Neural cell (in vitro differentiated cells): ENCODE measurements around the gene MAML2. TPM values are rescaled to one million over a fixed set of nuclear protein-coding genes. Genes with fewer than 3 reads are reported as not detected.

ENCODE experiments used
- H2AFZ ChIP-seq: fragments of 200-600, 300-800 bp; sonication (generic), shearing (Covaris generic); 2 replicates; pipeline ENCODE4 v1.6.0; 2014; ENCODE audit warnings: low read depth, mild to moderate bottlenecking, antibody characterized with exemption, low read length, moderate library complexity
- H3F3A ChIP-seq: fragments of 200-600 bp; shearing (Covaris generic); 2 replicates; pipeline ENCODE4 v1.6.1; 2016; ENCODE audit warnings: mild to moderate bottlenecking, moderate library complexity, mixed read lengths, antibody characterized with exemption, low read length; ENCODE audit not compliant: insufficient read depth, poor library complexity, severe bottlenecking
- H3K27ac ChIP-seq: fragments of 200-600, 300-800 bp; sonication (generic), shearing (Covaris generic); 2 replicates; pipeline ENCODE4 v1.5.1; 2014; ENCODE audit warnings: mild to moderate bottlenecking, low read length, moderate library complexity
- H3K27me3 ChIP-seq: fragments of 300-800, 200-600 bp; sonication (generic), shearing (Covaris generic); 2 replicates; pipeline ENCODE4 v1.6.0; 2014; ENCODE audit warnings: mild to moderate bottlenecking, low read depth, low read length, moderate library complexity; ENCODE audit not compliant: insufficient read depth
- H3K36me3 ChIP-seq: fragments of 300-800, 200-600 bp; sonication (generic), shearing (Covaris generic); 2 replicates; pipeline ENCODE4 v1.5.1; 2014; ENCODE audit warnings: mild to moderate bottlenecking, antibody characterized with exemption, low read length, moderate library complexity; ENCODE audit not compliant: insufficient read depth
- H3K4me2 ChIP-seq: fragments of 300-800, 200-600 bp; sonication (generic), shearing (Covaris generic); 2 replicates; pipeline ENCODE4 v1.6.0; 2014; ENCODE audit warnings: mild to moderate bottlenecking, low read length
- H3K4me3 ChIP-seq: fragments of 300-800, 200-600 bp; sonication (generic), shearing (Covaris generic); 2 replicates; pipeline ENCODE4 v1.5.1; 2014; ENCODE audit warnings: mild to moderate bottlenecking, low read length, moderate library complexity
- H3K79me2 ChIP-seq: fragments of 200-600 bp; shearing (Covaris generic); replicated peaks from 2 replicates; pipeline ENCODE4 v1.6.0; 2014; ENCODE audit warnings: mild to moderate bottlenecking, low read length, moderate library complexity; ENCODE audit not compliant: insufficient read depth
- H3K9ac ChIP-seq: fragments of 300-800, 200-600 bp; sonication (generic), shearing (Covaris generic); 2 replicates; pipeline ENCODE4 v1.6.1; 2016; ENCODE audit warnings: mild to moderate bottlenecking, low read length, mixed read lengths
- H3K9me2 ChIP-seq: fragments of 200-600 bp; shearing (Covaris generic); 2 replicates; pipeline ENCODE4 v1.6.1; 2016; ENCODE audit warnings: mild to moderate bottlenecking, low read length, mixed read lengths; ENCODE audit not compliant: insufficient read depth
- H3K9me3 ChIP-seq: fragments of 200-600, 300-800 bp; sonication (generic), shearing (Covaris generic); 2 replicates; pipeline ENCODE4 v1.6.1; 2016; ENCODE audit warnings: mild to moderate bottlenecking, mixed run types, low read length, moderate library complexity, mixed read lengths
- H4K20me1 ChIP-seq: fragments of 200-600 bp; shearing (Covaris generic); 2 replicates; pipeline ENCODE4 v1.6.1; 2016; ENCODE audit warnings: mild to moderate bottlenecking, mixed run types; ENCODE audit not compliant: insufficient read depth
- EP300 ChIP-seq: fragments of 450-650 bp; conservative IDR thresholded peaks from 2 replicates; pipeline ENCODE4 v1.6.1; 2014; ENCODE audit warnings: antibody characterized with exemption, mild to moderate bottlenecking, moderate library complexity; ENCODE audit not compliant: poor library complexity, severe bottlenecking
- EZH2 ChIP-seq: fragments of 200-600, 300-800 bp; shearing (Covaris generic), sonication (generic); IDR thresholded peaks from 2 replicates; pipeline ENCODE4 v1.6.1; 2014; ENCODE audit warnings: antibody characterized with exemption, low read length, borderline replicate concordance, mild to moderate bottlenecking; ENCODE audit not compliant: insufficient read depth, poor library complexity, severe bottlenecking
- MXI1 ChIP-seq: fragments of 450-650 bp; conservative IDR thresholded peaks from 2 replicates; pipeline ENCODE4 v1.6.1; 2014; ENCODE audit warnings: antibody characterized with exemption, mild to moderate bottlenecking; ENCODE audit not compliant: poor library complexity, severe bottlenecking
- POLR2AphosphoS5 ChIP-seq: IDR thresholded peaks from 2 replicates; pipeline ENCODE4 v1.6.1; 2012
- RAD21 ChIP-seq: fragments of 450-650 bp; conservative IDR thresholded peaks from 2 replicates; pipeline ENCODE4 v1.6.1; 2014; ENCODE audit warnings: antibody characterized with exemption, mild to moderate bottlenecking, moderate library complexity
- SMC3 ChIP-seq: fragments of 450-650 bp; conservative IDR thresholded peaks from 2 replicates; pipeline ENCODE4 v1.6.1; 2014; ENCODE audit warnings: antibody characterized with exemption, mild to moderate bottlenecking, moderate library complexity; ENCODE audit not compliant: poor library complexity
- TAF1 ChIP-seq: IDR thresholded peaks from 2 replicates; pipeline ENCODE4 v1.6.1; 2012; ENCODE audit warnings: low read depth
- polyA plus RNA-seq: library from polyadenylated mRNA; depleted of rRNA; stranded (reverse); fragments of >200 nt; gene quantifications from 2 replicates; pipeline ENCODE4 v1.2.3, GENCODE V29; 2014
- TF ChIP-seq, protein P1 (sequence below): fragments of 450-650 bp; IDR thresholded peaks from 2 replicates; pipeline ENCODE4 v1.5.1; 2014; ENCODE audit warnings: antibody characterized with exemption, mild to moderate bottlenecking, moderate library complexity; ENCODE audit not compliant: poor library complexity, severe bottlenecking
- TF ChIP-seq, protein P2 (sequence below): IDR thresholded peaks from 2 replicates; pipeline ENCODE4 v1.6.1; 2012; ENCODE audit warnings: borderline replicate concordance

The MAML2 gene
- polyA plus RNA-seq, 1 donor from 2014 or later = 3.6 TPM

DNA sequence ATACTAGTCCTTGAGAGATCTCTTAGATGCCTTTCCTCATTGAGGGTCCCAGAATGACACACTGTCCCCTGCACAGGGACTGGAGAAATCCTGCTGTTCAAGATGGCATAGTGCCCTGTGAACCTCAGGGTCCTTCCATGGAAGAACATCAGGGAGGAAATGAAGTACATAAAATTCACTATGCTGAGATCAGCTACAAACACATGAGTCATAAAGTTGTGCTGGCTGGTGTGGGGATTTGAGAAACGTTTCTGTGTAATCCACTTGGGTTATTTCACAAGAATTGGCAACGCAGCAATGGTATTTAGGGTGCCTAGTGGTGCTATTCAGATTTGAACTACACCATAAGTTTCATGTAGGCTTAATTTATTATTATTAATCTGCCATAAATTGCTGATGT, 174.4 kb downstream of the MAML2 start:
- H3K27ac ChIP-seq = peak overlapping the region; percentile 71
- peak overlapping the region; percentile 37 for H3K9ac ChIP-seq
- no peaks in the 10 kb centered on the region for H3K9me2 ChIP-seq
- H3K9me3 ChIP-seq = no peaks in the 10 kb centered on the region
- H3K27me3 ChIP-seq = no peaks in the 10 kb centered on the region
- no peaks in the 10 kb centered on the region for H3K79me2 ChIP-seq
- peak overlapping the region; percentile 20 for H3K4me3 ChIP-seq
- no peak overlapping the region for H2AFZ ChIP-seq
- TF ChIP-seq POLR2AphosphoS5 = no peak
- no peak for TF ChIP-seq TAF1
- TF ChIP-seq, protein P1, sequence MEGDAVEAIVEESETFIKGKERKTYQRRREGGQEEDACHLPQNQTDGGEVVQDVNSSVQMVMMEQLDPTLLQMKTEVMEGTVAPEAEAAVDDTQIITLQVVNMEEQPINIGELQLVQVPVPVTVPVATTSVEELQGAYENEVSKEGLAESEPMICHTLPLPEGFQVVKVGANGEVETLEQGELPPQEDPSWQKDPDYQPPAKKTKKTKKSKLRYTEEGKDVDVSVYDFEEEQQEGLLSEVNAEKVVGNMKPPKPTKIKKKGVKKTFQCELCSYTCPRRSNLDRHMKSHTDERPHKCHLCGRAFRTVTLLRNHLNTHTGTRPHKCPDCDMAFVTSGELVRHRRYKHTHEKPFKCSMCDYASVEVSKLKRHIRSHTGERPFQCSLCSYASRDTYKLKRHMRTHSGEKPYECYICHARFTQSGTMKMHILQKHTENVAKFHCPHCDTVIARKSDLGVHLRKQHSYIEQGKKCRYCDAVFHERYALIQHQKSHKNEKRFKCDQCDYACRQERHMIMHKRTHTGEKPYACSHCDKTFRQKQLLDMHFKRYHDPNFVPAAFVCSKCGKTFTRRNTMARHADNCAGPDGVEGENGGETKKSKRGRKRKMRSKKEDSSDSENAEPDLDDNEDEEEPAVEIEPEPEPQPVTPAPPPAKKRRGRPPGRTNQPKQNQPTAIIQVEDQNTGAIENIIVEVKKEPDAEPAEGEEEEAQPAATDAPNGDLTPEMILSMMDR = no peak
- TF ChIP-seq MXI1 = no peak
- no peak for TF ChIP-seq EP300
- no peak for TF ChIP-seq RAD21
- TF ChIP-seq, protein P2, sequence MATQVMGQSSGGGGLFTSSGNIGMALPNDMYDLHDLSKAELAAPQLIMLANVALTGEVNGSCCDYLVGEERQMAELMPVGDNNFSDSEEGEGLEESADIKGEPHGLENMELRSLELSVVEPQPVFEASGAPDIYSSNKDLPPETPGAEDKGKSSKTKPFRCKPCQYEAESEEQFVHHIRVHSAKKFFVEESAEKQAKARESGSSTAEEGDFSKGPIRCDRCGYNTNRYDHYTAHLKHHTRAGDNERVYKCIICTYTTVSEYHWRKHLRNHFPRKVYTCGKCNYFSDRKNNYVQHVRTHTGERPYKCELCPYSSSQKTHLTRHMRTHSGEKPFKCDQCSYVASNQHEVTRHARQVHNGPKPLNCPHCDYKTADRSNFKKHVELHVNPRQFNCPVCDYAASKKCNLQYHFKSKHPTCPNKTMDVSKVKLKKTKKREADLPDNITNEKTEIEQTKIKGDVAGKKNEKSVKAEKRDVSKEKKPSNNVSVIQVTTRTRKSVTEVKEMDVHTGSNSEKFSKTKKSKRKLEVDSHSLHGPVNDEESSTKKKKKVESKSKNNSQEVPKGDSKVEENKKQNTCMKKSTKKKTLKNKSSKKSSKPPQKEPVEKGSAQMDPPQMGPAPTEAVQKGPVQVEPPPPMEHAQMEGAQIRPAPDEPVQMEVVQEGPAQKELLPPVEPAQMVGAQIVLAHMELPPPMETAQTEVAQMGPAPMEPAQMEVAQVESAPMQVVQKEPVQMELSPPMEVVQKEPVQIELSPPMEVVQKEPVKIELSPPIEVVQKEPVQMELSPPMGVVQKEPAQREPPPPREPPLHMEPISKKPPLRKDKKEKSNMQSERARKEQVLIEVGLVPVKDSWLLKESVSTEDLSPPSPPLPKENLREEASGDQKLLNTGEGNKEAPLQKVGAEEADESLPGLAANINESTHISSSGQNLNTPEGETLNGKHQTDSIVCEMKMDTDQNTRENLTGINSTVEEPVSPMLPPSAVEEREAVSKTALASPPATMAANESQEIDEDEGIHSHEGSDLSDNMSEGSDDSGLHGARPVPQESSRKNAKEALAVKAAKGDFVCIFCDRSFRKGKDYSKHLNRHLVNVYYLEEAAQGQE = no peak
- TF ChIP-seq SMC3 = no peak
- no peak for TF ChIP-seq EZH2
- H4K20me1 ChIP-seq = no peaks in the 10 kb centered on the region
- peaks cover 3% of the 10 kb centered on the region for H3F3A ChIP-seq
- H3K4me2 ChIP-seq = no peak overlapping the region
- H3K36me3 ChIP-seq = no peaks in the 10 kb centered on the region

DNA sequence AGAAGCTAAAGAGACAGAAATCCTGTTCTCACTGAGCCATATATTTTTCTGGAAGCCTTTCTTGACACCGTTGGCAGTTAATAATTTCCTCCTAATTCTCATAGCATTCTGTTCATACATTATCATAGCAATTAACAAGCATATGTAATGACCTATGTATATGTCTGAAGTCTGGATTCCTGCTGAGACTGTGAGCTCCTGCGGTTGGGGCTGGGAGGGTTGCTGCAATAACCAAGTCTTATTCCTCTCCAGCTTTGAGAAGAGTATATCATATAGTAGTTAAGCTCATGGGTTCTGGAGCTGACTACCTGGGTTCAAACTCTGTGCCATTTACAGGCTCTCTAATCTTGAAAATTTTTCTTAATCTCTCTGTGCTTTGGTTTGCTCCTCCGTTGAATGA, 175.2 kb downstream of the MAML2 start:
- Histone ChIP-seq H3K9me3 (no peaks in the 10 kb centered on the region), H3K4me2 (no peak overlapping the region), H3K9me2 (no peaks in the 10 kb centered on the region), H3K27me3 (no peaks in the 10 kb centered on the region), H4K20me1 (no peaks in the 10 kb centered on the region), H2AFZ (no peak overlapping the region), H3K27ac (no peak overlapping the region), H3F3A (peaks cover 3% of the 10 kb centered on the region), H3K36me3 (no peaks in the 10 kb centered on the region), H3K4me3 (no peak overlapping the region), H3K79me2 (no peaks in the 10 kb centered on the region), H3K9ac (no peak overlapping the region)
- no peak for TF ChIP-seq MXI1
- TF ChIP-seq, protein P1 = no peak
- TF ChIP-seq TAF1 = no peak
- TF ChIP-seq RAD21 = no peak
- TF ChIP-seq POLR2AphosphoS5 = no peak
- TF ChIP-seq EP300 = no peak
- TF ChIP-seq SMC3 = no peak
- TF ChIP-seq, protein P2 = no peak
- no peak for TF ChIP-seq EZH2
